GM19455 (cell line): ENCODE results near the gene C19orf73.
"Not testable (repeated sequence)": the region's sequence is repeated elsewhere in the genome, so short reads cannot be mapped to it uniquely, and the experiment has no call there.

Source experiments
- ATAC-seq: cut with Tn5 transposase; IDR thresholded peaks from one replicate; pipeline ENCODE4 v1.9.1; 2021; ENCODE audit not compliant: unreplicated experiment

The C19orf73 gene

GRCh38 chr19:49103331-49104085 lies 15.4 kb downstream of the C19orf73 start:
- no peak for ATAC-seq

- ATAC-seq = no peak
Observed at GRCh38 chr19:49102303-49102702, 16.6 kb downstream of the C19orf73 start.

- ATAC-seq = no peak
Observed at GRCh38 chr19:49101160-49101559, 17.8 kb downstream of the C19orf73 start.

GRCh38 chr19:49098795-49099194 lies 20.1 kb downstream of the C19orf73 start:
- no peak for ATAC-seq

GRCh38 chr19:49097453-49098288 lies 21.3 kb downstream of the C19orf73 start:
- ATAC-seq = no peak

- ATAC-seq = no peak
Observed at GRCh38 chr19:49094505-49095482, 24.1 kb downstream of the C19orf73 start.

- no peak for ATAC-seq
Observed at GRCh38 chr19:49092686-49093085, 26.3 kb downstream of the C19orf73 start.

GRCh38 chr19:49091391-49092038 lies 27.4 kb downstream of the C19orf73 start:
- ATAC-seq = no peak

- no peak for ATAC-seq
Observed at GRCh38 chr19:49086296-49086695, 32.6 kb downstream of the C19orf73 start.

GRCh38 chr19:49085868-49086232 lies 33.1 kb downstream of the C19orf73 start:
- ATAC-seq = no peak

- peak; percentile 83 for ATAC-seq
Observed at GRCh38 chr19:49085020-49085867, 33.7 kb downstream of the C19orf73 start, which contains the start of gene SNRNP70. Gene SNRNP70, plus strand, starts transcription at chr19:49085451. Its CDS starts 964 bp downstream, at chr19:49086415.

GRCh38 chr19:49084206-49085019 lies 34.5 kb downstream of the C19orf73 start:
- ATAC-seq = no peak

- ATAC-seq = no peak
Observed at GRCh38 chr19:49081273-49081672, 37.7 kb downstream of the C19orf73 start.

GRCh38 chr19:49080392-49080791 lies 38.6 kb downstream of the C19orf73 start:
- ATAC-seq = no peak

GRCh38 chr19:49074869-49075268 lies 44.1 kb downstream of the C19orf73 start:
- ATAC-seq = not testable (repeated sequence)

- no peak for ATAC-seq
Observed at GRCh38 chr19:49073514-49074378, 45.2 kb downstream of the C19orf73 start.

GRCh38 chr19:49071860-49072547 lies 46.9 kb downstream of the C19orf73 start:
- no peak for ATAC-seq
